ENCODE measurements around the gene ASPHD2.
A peak's percentile ranks its signal among the peaks of the same experiment; 100 is the strongest.
"Not testable (repeated sequence)": the region's sequence is repeated elsewhere in the genome, so short reads cannot be mapped to it uniquely, and the experiment has no call there.

The ASPHD2 gene

GRCh38 chr22:26428515-26429457 lies at the start of gene ASPHD2:
TSS of gene ASPHD2 (plus strand) at chr22:26429260. CDS start at chr22:26433616, 4,356 bp downstream.
- peak; percentile 70 to 72 for DNase-seq (ENCODE audit: low read depth in 1 of 2, low spot score in 1 of 2)

GRCh38 chr22:26380072-26380830 lies 48.8 kb upstream of the ASPHD2 start:
- DNase-seq (ENCODE audit: low read depth in 1 of 2, low spot score in 1 of 2): no peak

GRCh38 chr22:26382782-26383181 lies 46.3 kb upstream of the ASPHD2 start:
- no peak for DNase-seq (ENCODE audit: low read depth in 1 of 2, low spot score in 1 of 2)

- DNase-seq (ENCODE audit: low read depth in 1 of 2, low spot score in 1 of 2): no peak
Measured at GRCh38 chr22:26383968-26384556, 45.0 kb upstream of the ASPHD2 start.

- DNase-seq (ENCODE audit: low read depth in 1 of 2, low spot score in 1 of 2): no peak
Measured at GRCh38 chr22:26385164-26385563, 43.9 kb upstream of the ASPHD2 start.

GRCh38 chr22:26389125-26389524 lies 39.9 kb upstream of the ASPHD2 start:
- DNase-seq (ENCODE audit: low read depth in 1 of 2, low spot score in 1 of 2): no peak

GRCh38 chr22:26391091-26391490 lies 38.0 kb upstream of the ASPHD2 start:
- no peak for DNase-seq (ENCODE audit: low read depth in 1 of 2, low spot score in 1 of 2)

- DNase-seq (ENCODE audit: low read depth in 1 of 2, low spot score in 1 of 2): no peak
Measured at GRCh38 chr22:26391623-26392022, 37.4 kb upstream of the ASPHD2 start.

GRCh38 chr22:26393929-26394328 lies 35.1 kb upstream of the ASPHD2 start:
- no peak for DNase-seq (ENCODE audit: low read depth in 1 of 2, low spot score in 1 of 2)

- no peak for DNase-seq (ENCODE audit: low read depth in 1 of 2, low spot score in 1 of 2)
Measured at GRCh38 chr22:26394777-26395176, 34.3 kb upstream of the ASPHD2 start.

GRCh38 chr22:26395926-26396325 lies 33.1 kb upstream of the ASPHD2 start:
- DNase-seq (ENCODE audit: low read depth in 1 of 2, low spot score in 1 of 2): no peak

- peak; percentile 9 to 25 for DNase-seq (ENCODE audit: low read depth in 1 of 2, low spot score in 1 of 2)
Measured at GRCh38 chr22:26398741-26399153, 30.3 kb upstream of the ASPHD2 start.

GRCh38 chr22:26399289-26399688 lies 29.8 kb upstream of the ASPHD2 start:
- DNase-seq (ENCODE audit: low read depth in 1 of 2, low spot score in 1 of 2): no peak

GRCh38 chr22:26401726-26402125 lies 27.3 kb upstream of the ASPHD2 start:
- no peak for DNase-seq (ENCODE audit: low read depth in 1 of 2, low spot score in 1 of 2)

- DNase-seq (ENCODE audit: low read depth in 1 of 2, low spot score in 1 of 2): no peak
Measured at GRCh38 chr22:26404851-26405421, 24.1 kb upstream of the ASPHD2 start.

GRCh38 chr22:26406118-26406517 lies 22.9 kb upstream of the ASPHD2 start:
- no peak for DNase-seq (ENCODE audit: low read depth in 1 of 2, low spot score in 1 of 2)

GRCh38 chr22:26408562-26409220 lies 20.4 kb upstream of the ASPHD2 start:
- DNase-seq (ENCODE audit: low read depth in 1 of 2, low spot score in 1 of 2): not testable (repeated sequence)

- DNase-seq (ENCODE audit: low read depth in 1 of 2, low spot score in 1 of 2): no peak
Measured at GRCh38 chr22:26409719-26410335, 19.2 kb upstream of the ASPHD2 start.

GRCh38 chr22:26410386-26410785 lies 18.7 kb upstream of the ASPHD2 start:
- DNase-seq (ENCODE audit: low read depth in 1 of 2, low spot score in 1 of 2): no peak

GRCh38 chr22:26414347-26414746 lies 14.7 kb upstream of the ASPHD2 start:
- DNase-seq (ENCODE audit: low read depth in 1 of 2, low spot score in 1 of 2): no peak

Data from stimulated activated CD4-positive, alpha-beta T cell treated with anti-CD3 and anti-CD28 coated beads, Interleukin-15, amount 100 ng/mL, for 1 hour (primary cell).